ENCODE results near the gene FSTL3.
"Not testable (repeated sequence)": the region's sequence is repeated elsewhere in the genome, so short reads cannot be mapped to it uniquely, and the experiment has no call there.

DNA sequence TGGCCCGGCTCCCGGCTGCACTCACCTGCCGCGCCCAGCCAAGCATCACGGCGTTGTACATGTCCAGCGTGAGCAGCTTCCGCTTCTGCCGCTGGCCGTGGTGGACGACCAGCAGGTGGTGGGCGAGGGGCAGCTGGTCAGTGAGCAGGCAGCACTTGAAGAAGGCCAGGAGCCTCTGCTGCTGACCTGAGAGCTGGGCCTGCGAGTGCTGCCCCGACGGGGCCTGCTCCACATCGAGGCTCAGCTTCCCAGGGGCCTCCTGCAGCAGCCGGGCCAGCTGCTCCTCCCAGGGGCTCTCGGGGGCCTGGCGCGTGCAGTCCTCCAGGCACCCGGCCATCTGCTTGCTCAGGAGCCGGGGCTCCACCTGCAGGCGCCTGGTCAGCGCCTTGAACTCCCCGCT, 46.7 kb upstream of the FSTL3 start:
- TF ChIP-seq, protein P1, sequence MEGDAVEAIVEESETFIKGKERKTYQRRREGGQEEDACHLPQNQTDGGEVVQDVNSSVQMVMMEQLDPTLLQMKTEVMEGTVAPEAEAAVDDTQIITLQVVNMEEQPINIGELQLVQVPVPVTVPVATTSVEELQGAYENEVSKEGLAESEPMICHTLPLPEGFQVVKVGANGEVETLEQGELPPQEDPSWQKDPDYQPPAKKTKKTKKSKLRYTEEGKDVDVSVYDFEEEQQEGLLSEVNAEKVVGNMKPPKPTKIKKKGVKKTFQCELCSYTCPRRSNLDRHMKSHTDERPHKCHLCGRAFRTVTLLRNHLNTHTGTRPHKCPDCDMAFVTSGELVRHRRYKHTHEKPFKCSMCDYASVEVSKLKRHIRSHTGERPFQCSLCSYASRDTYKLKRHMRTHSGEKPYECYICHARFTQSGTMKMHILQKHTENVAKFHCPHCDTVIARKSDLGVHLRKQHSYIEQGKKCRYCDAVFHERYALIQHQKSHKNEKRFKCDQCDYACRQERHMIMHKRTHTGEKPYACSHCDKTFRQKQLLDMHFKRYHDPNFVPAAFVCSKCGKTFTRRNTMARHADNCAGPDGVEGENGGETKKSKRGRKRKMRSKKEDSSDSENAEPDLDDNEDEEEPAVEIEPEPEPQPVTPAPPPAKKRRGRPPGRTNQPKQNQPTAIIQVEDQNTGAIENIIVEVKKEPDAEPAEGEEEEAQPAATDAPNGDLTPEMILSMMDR (IDR thresholded peaks at IDR 0.05), result not testable (repeated sequence)
- TF ChIP-seq EZH2phosphoT487 (IDR thresholded peaks at IDR 0.05), result not testable (repeated sequence)
